NCI-H748 (cell line): ENCODE data around the gene CACNB4.
"Not testable (repeated sequence)": the region's sequence is repeated elsewhere in the genome, so short reads cannot be mapped to it uniquely, and the experiment has no call there.

Experiments
- DNase-seq: peaks from one replicate; lab custom pipeline; 2025; ENCODE audit not compliant: unreplicated experiment; lab: John Stamatoyannopoulos, UW

Gene CACNB4

DNA sequence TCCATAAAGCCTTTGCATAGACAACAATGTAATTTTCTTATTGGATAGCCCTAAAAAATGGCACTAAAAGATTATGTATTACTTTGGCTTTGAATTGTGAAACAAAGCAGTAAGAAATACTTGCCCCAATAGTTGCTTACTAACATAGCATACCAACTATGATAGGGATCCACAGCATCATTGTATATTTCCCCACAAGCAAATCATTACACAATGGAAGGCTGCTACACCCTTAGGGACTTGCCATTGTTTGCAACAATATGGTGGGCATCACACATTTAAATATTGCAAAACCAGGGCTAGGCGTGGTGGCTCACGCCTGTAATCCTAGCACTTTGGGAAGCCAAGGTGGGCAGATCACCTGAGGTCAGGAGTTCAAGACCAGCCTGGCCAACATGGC, 74.4 kb downstream of the CACNB4 start:
- no peak for DNase-seq

DNA sequence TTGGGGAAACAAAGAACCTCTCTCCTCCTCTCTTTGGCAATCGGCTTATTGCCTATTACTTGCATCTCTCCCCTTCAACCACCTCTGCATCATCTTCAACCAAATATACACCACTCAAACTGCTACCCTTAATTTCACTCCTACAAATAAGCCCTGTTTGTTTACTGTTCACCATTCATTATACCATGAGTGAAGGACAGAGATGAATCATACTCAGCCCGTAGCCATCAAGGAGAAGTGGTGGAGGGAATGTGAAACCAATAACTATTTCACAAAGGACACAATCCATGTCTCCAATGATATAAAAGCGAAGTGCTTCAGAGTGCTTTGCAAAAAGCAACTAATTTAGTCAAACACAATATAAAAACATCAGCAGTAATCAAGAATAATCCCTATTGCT, 76.8 kb downstream of the CACNB4 start:
- no peak for DNase-seq

DNA sequence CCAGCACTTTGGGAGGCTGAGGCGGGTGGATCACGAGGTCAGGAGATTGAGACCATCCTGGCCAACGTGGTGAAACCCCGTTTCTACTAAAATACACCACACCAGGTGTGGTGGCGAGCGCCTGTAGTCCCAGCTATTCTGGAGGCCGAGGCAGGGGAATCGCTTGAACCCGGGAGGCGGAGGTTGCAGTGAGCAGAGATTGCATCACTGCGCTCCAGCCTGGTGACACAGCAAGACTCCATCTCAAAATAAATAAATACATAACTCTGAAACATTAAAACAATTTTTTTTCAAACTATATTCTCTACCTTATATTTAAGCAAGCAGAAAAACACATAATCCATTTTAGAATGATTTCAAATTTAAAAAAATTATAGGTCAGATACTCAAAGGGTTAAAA, 77.8 kb downstream of the CACNB4 start:
- not testable (repeated sequence) for DNase-seq

DNA sequence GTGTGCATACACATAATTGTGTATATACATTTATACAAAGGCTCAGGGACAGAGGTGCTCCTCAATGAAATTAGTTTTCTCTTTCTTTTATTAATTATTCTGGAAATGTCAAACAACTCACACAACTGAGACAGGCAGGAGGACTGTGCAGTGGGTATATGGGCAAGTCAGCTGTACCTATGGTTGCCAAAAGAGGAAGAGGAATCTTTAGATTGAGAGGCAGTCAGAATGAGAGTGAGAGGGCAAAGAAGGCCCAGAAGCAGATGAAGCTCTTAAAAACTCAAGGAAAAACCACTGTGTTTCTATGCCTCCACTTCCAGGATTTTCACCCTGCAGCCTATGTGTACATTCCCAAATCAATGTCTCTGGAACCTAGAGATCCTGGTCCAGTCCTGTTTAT, 79.1 kb downstream of the CACNB4 start:
- DNase-seq: no peak

DNA sequence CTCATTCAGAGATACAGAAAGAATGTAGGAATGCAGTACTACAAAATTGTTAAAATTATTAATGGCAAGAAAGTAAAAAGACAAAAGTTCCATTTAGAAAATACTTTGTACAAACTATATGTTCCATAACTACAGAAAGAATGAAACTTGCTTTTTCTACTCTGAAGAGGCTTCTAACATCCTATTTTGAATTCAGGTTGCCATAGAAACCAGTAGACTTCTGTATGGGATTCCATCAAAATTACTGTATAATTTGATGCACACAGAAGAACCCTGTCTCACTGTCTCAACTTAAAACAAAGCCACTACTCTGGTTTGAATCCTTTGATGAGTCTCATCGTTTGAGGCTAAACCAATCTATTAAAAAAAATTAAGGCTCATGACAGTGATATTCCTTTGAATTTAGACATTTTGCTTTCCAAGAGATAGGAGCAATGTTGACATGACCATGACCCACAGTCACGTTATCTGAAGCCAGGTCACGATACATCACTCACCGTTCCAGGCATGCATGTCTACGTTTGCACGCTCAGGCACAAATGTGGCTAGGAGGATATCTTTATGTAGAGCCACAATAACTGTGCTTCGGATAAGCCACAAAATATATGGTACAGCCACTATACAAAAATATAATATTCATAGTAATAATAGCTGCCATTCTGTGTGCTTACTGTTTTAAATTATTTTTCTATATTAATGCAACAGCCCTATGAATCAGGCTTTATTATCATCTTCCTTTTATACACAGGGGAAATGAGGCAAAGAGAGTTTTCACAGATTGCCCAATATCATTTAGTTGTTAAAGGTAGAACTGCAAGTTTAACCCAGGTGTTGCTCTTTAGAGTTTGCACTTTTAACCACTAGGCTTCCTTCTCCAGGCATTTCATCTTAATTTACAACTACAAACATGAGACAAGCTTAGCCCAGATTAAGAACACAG, 82.4 kb downstream of the CACNB4 start:
- no peak for DNase-seq

DNA sequence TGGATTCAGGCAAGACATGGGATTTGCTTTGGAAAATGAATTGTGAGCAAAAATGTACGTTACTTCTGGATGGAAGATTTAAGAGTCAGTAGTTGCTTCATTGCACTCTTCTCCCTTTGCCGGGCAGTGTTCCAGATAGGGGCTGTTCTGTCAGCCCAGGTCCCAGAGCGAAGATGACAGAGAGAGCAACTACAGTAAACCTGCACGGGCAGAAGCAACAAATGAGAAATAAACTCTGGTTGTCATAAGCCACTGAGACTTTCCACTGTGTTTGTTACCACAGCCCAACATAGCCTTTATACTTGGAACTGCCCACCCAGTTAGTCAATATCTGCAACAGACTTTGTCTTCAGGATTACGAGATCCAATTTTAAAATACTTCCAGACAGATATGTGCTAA, 83.3 kb downstream of the CACNB4 start:
- DNase-seq: no peak

DNA sequence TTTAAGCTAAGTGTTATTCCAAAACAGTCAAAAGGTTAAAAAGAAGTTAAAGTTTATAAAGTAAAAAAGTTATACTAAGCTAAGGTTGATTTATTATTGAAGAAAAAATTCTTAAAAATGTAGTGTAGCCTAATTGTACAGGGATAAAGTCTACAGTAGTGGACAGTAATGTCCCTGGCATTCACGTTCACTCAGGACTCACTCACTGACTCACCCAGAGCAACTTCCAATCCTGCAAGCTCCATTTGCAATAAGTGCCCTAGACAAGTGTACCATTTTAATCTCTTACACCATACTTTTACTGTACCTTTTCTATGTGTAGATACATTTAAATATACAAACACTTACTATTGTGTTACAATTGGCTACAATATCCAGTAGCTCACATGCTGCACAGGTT, 86.1 kb downstream of the CACNB4 start:
- no peak for DNase-seq

DNA sequence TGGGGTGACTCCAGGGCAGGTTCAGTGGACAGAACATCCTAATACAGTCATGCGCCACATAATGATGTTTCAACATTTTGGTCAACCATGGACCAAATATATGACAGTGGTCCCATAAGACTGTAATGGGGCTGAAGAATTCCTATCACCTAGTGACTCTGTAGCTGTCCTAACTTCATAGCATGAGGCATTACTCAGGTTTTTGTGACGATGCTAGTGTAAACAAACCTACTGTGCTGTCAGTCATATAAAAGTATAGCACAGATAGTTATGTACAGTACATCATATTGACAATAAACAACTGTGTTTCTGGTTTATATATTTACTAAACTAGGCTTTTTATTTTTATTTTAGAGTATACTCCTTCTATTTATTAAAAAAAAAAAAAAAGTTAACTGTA, 87.1 kb downstream of the CACNB4 start:
- no peak for DNase-seq

DNA sequence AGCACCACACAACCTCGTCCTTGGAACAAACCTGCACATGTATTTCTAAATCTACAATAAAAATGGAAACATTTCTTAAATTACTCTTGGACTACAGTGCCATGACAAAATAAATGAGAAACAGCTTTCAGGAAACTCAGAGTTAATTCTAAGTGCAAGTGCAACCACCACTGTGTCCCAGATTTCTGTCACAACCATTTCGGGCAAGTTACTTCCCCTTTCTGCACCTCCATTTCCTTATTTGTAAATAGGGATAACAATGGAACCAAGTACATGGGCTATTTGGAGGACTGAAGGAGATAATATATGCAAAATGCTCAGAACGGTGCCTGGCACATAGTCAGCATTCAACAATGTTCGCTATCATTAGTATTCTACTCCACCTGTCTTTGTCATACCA, 93.2 kb downstream of the CACNB4 start:
- DNase-seq: no peak

DNA sequence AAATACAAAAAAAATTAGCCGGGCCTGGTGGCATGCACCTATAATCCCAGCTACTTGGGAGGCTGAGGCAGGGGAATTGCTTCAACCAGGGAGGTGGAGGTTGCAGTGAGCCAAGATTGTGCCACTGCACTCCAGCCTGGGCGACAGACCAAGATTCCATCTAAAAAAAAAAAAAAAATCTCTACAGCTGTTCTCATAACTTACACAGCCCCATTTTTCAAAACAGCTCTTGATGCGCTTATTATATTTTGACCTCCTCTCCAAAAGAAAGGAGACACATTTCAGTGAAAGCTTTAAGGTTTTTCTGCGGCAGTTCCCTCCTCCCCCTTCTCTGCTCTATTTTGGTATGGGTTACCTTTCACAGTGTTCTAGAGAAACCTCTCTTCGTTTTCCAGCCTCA, 95.6 kb downstream of the CACNB4 start:
- DNase-seq: not testable (repeated sequence)

DNA sequence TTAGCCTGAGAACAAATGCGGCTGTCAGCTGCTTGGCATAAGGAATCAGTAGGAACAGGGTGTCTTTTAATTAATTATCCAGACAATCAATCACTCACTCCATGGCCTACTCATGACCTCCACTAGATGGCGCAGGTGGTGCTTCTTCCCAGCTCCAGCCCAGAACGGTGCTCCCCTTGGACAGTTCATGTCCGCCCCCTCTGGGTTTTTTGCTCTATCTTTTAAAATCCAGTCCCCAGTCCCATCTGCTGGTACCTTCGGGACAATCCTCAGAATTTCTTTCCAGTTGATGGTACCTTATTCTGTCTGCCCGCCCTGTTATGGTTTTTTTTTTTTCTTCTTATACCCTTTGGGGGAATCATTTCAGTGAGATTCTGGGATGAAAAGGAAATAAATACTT, 99.8 kb downstream of the CACNB4 start:
- peak; percentile 54 for DNase-seq

DNA sequence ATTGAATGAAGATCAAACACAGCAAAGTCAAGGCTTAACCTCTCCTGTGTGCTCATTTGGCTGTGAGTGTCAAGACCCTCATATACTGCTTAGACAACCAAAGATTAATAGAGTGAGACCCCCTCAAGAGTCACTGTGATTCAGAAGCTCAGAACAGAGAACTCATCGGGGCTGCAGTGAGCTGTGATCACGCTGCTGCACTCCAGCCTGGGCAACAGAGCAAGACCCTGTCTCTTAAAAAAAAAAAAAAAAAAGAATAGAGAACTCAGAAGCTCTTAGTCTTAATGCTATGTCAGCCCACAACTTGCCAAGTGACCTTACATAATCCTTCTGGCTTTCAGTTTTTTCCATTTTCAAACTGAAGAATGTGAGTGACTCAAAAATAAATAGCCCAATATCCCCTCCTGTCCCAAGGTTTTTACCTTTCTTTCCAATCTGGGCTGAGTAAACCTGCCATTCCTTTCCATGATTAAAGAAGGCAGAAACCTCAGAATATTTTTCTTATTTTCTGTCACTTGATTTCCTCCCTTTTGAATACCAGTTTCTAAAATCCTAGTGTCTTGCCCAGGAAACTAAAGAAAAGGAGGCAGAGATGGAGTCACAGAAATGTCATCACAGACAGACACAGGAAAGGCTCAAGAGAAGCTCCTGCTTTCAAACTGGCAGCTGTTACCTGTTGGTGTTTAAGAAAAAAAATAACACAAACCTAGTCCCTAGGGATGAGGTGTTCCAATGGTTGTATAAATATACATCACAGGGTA, 102.4 kb downstream of the CACNB4 start:
- DNase-seq: no peak

DNA sequence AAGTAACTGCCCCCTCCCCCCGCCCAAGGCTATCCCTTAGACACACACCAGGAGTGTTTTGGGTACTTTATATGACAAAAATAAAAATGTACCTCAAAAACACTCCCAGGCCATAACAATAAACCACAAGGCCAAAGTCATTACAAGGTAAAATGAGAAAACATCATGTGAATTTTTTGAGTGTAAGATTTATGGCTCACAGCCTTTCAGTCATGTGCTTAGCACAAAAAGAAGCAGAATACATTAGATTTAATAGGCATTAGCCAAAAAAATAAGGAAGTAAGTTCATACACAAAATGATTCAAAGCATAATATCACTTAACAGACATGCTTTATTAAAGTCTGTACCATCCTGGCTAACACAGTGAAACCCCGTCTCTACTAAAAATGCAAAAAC, 103.7 kb downstream of the CACNB4 start:
- DNase-seq: no peak

DNA sequence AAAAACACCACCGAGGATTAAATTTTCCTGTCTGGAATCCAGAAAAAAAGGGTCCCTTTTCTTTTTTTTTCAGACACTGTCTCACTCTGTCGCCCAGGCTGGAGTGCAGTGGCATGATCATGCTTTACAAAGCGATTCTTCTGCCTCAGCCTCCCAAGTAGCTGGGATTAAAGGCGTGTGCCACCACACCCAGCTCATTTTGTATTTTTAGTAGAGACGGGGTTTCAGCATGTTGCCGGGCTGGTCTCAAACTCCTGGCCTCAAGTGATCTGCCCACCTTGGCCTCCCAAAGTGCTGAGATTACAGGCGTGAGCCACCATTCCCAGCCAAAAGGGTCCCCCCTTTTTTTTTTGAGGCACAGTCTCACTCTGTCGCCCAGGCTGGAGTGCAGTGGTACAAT, 104.7 kb downstream of the CACNB4 start:
- DNase-seq: not testable (repeated sequence)

DNA sequence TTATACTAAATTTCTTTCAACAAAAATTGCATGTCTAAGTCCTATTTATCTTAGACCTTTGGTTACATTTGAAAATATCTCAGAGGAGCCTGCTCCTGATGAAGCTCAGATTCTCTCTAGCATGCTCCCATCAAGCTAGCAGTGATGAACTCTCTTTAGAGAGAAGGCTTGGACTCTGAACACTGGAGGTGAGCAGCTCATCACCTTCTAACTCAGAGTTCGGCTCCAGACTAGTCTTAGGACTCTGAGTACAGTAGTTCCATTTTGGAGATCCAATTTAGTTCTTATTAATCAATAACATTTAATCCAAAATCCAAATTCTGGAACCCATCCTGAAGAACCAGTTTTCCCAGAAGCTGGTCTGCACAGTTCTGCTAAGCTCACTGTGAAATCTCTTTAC, 107.8 kb downstream of the CACNB4 start:
- DNase-seq: no peak

DNA sequence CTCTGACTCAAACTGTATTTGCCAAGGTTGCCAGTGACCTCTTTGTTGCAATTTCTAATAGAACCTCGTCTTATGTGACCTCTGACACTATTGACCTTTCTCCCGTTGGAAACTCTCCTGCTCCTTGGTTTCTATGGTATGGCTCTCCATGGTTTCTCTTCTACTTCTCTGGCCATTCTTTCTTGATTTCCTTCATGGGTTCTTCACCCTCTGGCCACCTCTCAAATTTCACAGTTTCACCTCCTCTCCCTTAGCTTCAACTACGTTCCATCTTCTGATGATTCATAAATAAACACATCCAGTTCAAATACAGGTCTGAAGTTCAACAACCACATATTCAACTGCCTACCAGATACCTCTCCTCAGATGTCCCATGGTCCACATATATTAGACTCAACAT, 109.5 kb downstream of the CACNB4 start:
- no peak for DNase-seq

DNA sequence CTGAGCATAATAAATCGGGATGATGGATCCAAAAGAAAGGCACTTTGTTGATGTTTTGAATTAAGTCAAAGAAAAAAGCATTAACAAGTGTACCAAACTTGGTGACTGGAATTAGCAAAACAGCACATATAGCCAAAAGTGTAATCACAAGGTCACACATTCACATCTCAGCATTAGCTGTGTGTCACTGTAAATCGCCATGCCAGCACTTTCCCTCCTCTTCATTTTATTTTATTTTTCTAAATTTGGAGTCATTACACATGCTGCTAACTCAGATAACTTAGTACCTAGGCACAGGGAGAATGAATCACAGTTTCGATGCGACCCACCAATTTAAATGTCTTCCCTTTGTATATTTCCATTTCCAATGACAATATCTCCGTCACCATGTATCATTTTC, 111.4 kb downstream of the CACNB4 start:
- no peak for DNase-seq

DNA sequence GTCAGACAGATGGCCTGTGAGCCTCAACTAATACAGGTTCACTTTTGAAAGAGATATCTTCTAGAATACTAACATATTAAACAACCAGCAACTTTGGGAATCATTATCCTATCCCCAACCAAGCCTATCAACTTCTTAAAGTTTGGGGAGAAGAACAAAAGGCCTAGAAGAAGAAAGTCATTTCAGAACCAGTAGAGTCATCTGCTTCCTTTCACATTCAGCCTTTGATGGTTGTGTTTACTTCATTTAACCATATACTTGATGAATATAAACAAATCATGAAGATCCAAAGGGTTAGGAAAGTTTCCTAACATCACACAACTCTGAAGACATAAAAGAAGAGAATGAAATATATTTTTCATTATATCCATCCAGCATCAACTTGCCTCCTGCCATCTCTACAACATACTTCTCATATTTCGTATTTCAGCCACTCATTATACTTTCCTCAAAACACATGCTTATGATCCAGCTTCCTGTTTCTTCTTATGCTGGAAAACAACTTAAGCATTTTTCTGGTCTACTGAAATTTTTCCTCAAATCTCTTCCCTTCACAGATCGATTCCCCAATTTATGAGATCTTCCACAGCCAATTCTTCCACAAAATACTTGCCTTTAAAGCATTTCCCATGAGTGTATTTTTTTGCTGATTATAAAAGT, 114.3 kb downstream of the CACNB4 start:
- DNase-seq: no peak

DNA sequence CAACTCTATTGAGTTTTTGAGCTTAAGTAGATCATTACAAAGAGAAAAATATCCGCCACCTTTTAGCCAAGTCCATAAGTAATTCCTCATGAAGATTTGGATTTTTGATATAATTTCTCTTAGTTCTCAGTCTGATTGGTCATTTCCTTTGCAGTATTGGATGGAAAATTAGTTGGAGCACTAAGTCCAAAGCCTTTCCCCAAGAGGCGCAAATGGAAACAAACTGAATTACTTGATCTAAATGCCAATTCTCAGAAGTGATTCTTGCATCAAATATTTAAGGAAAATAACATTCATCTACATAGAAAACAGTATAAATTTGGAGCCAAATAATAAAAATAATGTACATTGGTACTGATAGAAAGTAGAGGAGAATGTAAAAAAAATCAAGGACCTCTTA, 115.6 kb downstream of the CACNB4 start:
- DNase-seq: no peak

DNA sequence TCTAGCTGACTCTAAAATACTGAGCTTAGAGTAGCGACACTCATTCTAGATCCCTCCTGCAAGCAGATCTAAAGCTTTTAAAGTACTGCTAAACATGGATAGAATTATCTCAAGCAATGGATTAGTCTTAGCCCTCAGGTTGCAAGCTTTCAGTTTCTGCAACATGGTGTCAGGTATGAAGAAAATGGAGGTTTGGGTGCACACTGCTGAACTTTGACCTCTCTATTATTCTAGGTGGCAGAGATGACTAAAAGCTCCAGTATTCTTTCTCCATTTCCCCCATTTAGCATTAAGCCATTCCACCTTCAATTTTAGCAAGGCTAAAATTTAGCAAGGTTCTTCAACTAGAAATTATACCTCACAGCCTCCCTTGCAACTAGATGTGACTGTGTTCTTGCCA, 117.0 kb downstream of the CACNB4 start:
- no peak for DNase-seq

DNA sequence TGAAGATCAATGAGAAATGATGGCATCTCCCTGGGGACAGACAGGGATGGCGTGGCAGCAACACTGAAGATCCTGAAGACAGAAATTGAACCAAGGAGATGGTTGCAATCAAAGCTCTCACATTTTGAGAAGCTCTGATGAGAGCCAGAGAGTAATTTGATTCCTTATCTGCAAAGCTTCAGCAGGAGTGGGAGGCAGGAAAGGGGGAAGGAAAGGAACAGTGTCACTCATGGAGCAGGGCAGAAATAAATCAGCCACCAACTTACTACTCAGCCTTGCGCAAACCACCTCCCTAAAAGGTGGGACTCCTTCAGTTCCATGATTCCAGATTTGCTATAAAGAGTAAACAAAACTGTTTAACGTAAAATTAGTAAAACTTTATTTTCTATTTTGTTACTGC, 119.2 kb downstream of the CACNB4 start:
- no peak for DNase-seq

DNA sequence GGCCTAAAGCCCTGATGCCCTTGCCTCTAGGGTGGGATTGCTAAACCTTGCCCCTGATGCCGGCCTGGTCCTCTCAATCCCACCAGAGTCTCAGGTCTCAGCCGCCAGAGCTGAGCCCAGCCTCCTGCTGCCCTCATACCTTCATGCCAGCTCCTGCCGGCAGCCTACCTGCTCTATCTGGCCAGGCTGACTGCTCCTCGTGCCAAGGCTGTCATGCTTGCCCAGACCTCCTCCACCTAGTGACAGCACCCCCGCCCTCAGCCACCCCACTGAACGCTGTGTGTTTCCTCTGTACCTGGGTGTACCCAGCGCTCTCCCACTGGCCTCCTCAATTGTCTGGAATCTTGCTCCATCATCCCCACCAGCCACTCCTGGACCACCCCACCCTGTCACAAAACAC, 120.1 kb downstream of the CACNB4 start:
- no peak for DNase-seq
